HUES6 (cell line): ENCODE results near the gene CARS1.

Experiments
- H3K27ac ChIP-seq: 2 replicates; pipeline ENCODE4 v1.7.0; 2013; ENCODE audit warnings: low read depth, mild to moderate bottlenecking, low read length, inconsistent platforms
- H3K27me3 ChIP-seq: 2 replicates; pipeline ENCODE4 v1.6.1; 2013; ENCODE audit warnings: low read length; ENCODE audit not compliant: control insufficient read depth, insufficient read depth
- H3K36me3 ChIP-seq: 2 replicates; pipeline ENCODE4 v1.6.1; 2013; ENCODE audit warnings: low read length; ENCODE audit not compliant: control insufficient read depth, insufficient read depth
- H3K4me1 ChIP-seq: 2 replicates; pipeline ENCODE4 v1.6.1; 2013; ENCODE audit warnings: low read length; ENCODE audit not compliant: control insufficient read depth, insufficient read depth
- H3K4me3 ChIP-seq: 2 replicates; pipeline ENCODE4 v1.5.1; 2013; ENCODE audit warnings: low read depth, low read length
- H3K9ac ChIP-seq: one replicate; pipeline ENCODE4 v1.6.1; 2013; ENCODE audit warnings: mild to moderate bottlenecking, low read length
- H3K9me3 ChIP-seq: 2 replicates; pipeline ENCODE4 v1.6.1; 2013; ENCODE audit warnings: low read depth, low read length; ENCODE audit not compliant: control insufficient read depth, insufficient read depth

CARS1 gene

GRCh38 chr11:3030289-3031070, 26.7 kb downstream of the CARS1 start:
- Histone ChIP-seq H3K9ac (no peak overlapping the region), H3K4me3 (no peak overlapping the region), H3K9me3 (no peaks in the 10 kb centered on the region), H3K36me3 (peaks cover 86% of the 10 kb centered on the region), H3K4me1 (no peaks in the 10 kb centered on the region), H3K27me3 (no peaks in the 10 kb centered on the region), H3K27ac (no peak overlapping the region; the same call in 1 of the 2 replicates)

DNA sequence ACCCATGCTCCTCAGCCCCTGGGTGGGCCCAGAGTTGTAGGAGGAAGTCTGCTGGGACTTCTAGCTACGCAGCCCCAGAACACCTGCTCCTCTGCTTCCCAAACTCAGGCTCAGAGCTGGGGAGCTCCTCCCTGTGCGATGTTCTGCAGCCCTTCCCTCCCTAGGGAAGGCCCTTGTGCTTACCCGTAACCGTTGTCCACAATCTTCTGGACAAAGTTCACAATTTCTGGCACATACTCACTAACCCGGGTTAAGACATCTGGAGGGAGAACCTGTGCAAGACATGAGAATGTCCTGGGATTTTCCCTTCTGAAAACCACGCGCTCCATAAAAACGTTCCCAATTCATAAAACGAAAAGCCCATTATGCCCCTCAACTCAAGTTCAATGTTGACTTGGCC, 28.4 kb downstream of the CARS1 start:
- Histone ChIP-seq H3K27ac (no peak overlapping the region), H3K27me3 (no peaks in the 10 kb centered on the region), H3K9ac (no peak overlapping the region), H3K4me1 (no peaks in the 10 kb centered on the region), H3K4me3 (no peak overlapping the region), H3K9me3 (no peaks in the 10 kb centered on the region), H3K36me3 (peaks cover 85% of the 10 kb centered on the region)

GRCh38 chr11:3026803-3027202, 30.4 kb downstream of the CARS1 start:
- Histone ChIP-seq H3K4me1 (no peaks in the 10 kb centered on the region), H3K27ac (no peak overlapping the region), H3K9ac (peak overlapping the region; percentile 19), H3K4me3 (no peak overlapping the region), H3K9me3 (no peaks in the 10 kb centered on the region), H3K36me3 (peaks cover 86% of the 10 kb centered on the region), H3K27me3 (no peaks in the 10 kb centered on the region)

GRCh38 chr11:3022982-3023381, 34.2 kb downstream of the CARS1 start:
- Histone ChIP-seq H3K9me3 (no peaks in the 10 kb centered on the region), H3K4me1 (no peaks in the 10 kb centered on the region), H3K27ac (no peak overlapping the region), H3K4me3 (no peak overlapping the region), H3K36me3 (peaks cover 82% of the 10 kb centered on the region), H3K27me3 (no peaks in the 10 kb centered on the region), H3K9ac (no peak overlapping the region)

GRCh38 chr11:3022300-3022967, 34.8 kb downstream of the CARS1 start:
- Histone ChIP-seq H3K9me3 (no peaks in the 10 kb centered on the region), H3K4me1 (no peaks in the 10 kb centered on the region), H3K27me3 (no peaks in the 10 kb centered on the region), H3K4me3 (no peak overlapping the region), H3K27ac (no peak overlapping the region), H3K9ac (no peak overlapping the region), H3K36me3 (peaks cover 82% of the 10 kb centered on the region)

DNA sequence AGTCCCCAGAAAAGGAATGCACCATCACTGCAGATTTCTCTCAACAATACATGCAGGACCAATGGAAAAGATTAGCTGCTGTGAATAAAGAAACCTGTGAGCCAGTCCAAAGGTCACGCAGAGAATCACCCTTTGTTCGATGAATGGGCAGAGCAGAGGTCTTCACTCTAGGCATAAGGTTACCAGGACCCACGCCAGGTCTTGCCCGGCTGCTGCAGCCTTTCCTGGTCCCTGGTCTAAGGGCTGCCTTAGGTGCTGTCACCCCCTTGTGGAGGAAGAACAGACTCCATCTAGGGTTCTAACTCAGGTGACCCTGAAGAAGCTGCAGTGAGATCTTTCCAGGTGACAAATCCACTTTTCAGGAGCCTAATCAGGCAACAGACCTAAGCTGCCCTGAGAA, 36.1 kb downstream of the CARS1 start:
- H3K4me1 ChIP-seq, result no peaks in the 10 kb centered on the region
- H3K27me3 ChIP-seq, result no peaks in the 10 kb centered on the region
- peaks cover 82% of the 10 kb centered on the region for H3K36me3 ChIP-seq
- H3K9ac ChIP-seq, result no peak overlapping the region
- H3K4me3 ChIP-seq, result no peak overlapping the region
- H3K27ac ChIP-seq, result no peak overlapping the region
- no peaks in the 10 kb centered on the region for H3K9me3 ChIP-seq

DNA sequence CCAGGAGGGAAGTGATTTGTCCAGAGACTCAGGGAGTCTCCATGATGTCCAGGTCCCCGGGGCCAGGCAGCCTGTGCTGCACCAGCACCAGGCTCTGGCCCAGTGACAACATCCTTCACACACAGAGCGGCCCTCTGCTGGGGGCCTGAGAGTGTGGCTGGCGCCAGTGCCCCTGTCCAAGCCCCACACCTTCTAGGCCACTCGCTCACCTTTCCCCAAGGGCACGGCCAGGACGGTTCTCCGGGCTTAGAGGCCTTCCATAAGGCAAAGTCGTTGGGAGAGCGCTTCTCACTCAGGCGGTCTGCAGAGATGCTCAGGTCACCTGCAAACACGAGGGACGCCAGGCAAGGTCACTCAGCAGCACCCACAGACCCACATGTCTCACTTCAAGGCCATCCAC, 37.2 kb downstream of the CARS1 start:
- Histone ChIP-seq H3K27me3 (no peaks in the 10 kb centered on the region), H3K4me1 (no peaks in the 10 kb centered on the region), H3K36me3 (peaks cover 83% of the 10 kb centered on the region), H3K27ac (no peak overlapping the region), H3K4me3 (no peak overlapping the region), H3K9me3 (no peaks in the 10 kb centered on the region), H3K9ac (no peak overlapping the region)

DNA sequence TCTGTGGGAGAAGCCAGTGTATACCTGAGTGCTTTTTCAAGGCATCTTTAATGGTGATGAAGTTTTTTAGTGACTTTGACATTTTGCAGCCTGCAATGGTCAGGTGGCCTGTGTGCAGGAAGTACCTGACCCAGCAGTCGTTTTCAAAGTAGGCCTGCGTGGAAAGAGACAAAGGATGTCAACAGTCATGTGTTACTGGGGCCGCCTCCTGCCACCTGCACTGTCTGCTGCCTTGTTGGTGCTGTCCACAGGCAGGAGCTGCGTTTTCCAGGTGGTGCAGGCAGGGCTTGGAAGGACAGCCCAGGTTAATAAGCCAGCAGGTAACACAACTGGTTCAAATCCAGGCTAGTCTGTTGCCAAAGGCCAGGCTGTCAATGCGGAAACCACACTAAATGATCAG, 38.6 kb downstream of the CARS1 start:
- Histone ChIP-seq H3K9ac (no peak overlapping the region), H3K9me3 (no peaks in the 10 kb centered on the region), H3K4me3 (no peak overlapping the region), H3K27ac (no peak overlapping the region), H3K36me3 (peaks cover 91% of the 10 kb centered on the region), H3K27me3 (no peaks in the 10 kb centered on the region), H3K4me1 (no peaks in the 10 kb centered on the region)

GRCh38 chr11:3016861-3017260, 40.4 kb downstream of the CARS1 start:
- no peak overlapping the region for H3K9ac ChIP-seq
- H3K27me3 ChIP-seq, result no peaks in the 10 kb centered on the region
- peaks cover 89% of the 10 kb centered on the region for H3K36me3 ChIP-seq
- no peaks in the 10 kb centered on the region for H3K9me3 ChIP-seq
- H3K4me3 ChIP-seq, result no peak overlapping the region
- no peaks in the 10 kb centered on the region for H3K4me1 ChIP-seq
- H3K27ac ChIP-seq, result no peak overlapping the region

GRCh38 chr11:3015796-3016195, 41.4 kb downstream of the CARS1 start:
- H3K4me3 ChIP-seq, result no peak overlapping the region
- no peaks in the 10 kb centered on the region for H3K4me1 ChIP-seq
- no peak overlapping the region for H3K9ac ChIP-seq
- no peak overlapping the region for H3K27ac ChIP-seq
- H3K27me3 ChIP-seq, result no peaks in the 10 kb centered on the region
- H3K36me3 ChIP-seq, result peaks cover 94% of the 10 kb centered on the region
- H3K9me3 ChIP-seq, result no peaks in the 10 kb centered on the region

- Histone ChIP-seq H3K4me3 (no peak overlapping the region), H3K36me3 (peaks cover 94% of the 10 kb centered on the region), H3K9me3 (no peaks in the 10 kb centered on the region)
Observed at GRCh38 chr11:3014943-3015342, 42.3 kb downstream of the CARS1 start.

More at GRCh38 chr11:3014943-3015342, 42.3 kb downstream of the CARS1 start:
- H3K27ac ChIP-seq, result no peak overlapping the region
- H3K9ac ChIP-seq, result no peak overlapping the region
- H3K27me3 ChIP-seq, result no peaks in the 10 kb centered on the region
- H3K4me1 ChIP-seq, result no peaks in the 10 kb centered on the region
